SK-N-DZ (cell line): ENCODE results near the gene KRT75.

ENCODE experiments used
- DNase-seq: peaks from one replicate; pipeline ENCODE4 v3.0.0-alpha.2; 2015; ENCODE audit warnings: low spot score

Gene KRT75

GRCh38 chr12:52394836-52395405 lies 39.2 kb downstream of the KRT75 start:
- no peak for DNase-seq

GRCh38 chr12:52392465-52393007 lies 41.6 kb downstream of the KRT75 start:
- no peak for DNase-seq

DNA sequence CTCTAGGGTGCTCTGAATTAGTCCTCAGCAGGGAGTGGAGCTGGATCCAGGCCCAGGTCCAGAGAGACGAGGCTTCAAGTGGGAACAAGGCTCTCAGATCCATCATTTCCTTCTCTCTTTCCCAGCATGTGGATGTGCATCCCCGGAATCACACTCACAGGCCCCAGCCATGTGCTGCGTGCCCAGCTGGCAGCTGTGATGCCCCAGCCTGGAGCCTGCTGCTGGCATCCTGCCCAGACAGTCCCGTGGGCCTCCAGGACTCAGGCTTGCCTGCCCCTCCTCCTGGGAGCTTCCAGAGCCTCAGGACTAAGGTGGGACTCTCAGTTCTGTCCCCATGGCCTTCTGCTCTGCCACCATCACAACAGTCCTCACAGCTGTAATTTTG lies 42.6 kb downstream of the KRT75 start:
- DNase-seq, result no peak

DNA sequence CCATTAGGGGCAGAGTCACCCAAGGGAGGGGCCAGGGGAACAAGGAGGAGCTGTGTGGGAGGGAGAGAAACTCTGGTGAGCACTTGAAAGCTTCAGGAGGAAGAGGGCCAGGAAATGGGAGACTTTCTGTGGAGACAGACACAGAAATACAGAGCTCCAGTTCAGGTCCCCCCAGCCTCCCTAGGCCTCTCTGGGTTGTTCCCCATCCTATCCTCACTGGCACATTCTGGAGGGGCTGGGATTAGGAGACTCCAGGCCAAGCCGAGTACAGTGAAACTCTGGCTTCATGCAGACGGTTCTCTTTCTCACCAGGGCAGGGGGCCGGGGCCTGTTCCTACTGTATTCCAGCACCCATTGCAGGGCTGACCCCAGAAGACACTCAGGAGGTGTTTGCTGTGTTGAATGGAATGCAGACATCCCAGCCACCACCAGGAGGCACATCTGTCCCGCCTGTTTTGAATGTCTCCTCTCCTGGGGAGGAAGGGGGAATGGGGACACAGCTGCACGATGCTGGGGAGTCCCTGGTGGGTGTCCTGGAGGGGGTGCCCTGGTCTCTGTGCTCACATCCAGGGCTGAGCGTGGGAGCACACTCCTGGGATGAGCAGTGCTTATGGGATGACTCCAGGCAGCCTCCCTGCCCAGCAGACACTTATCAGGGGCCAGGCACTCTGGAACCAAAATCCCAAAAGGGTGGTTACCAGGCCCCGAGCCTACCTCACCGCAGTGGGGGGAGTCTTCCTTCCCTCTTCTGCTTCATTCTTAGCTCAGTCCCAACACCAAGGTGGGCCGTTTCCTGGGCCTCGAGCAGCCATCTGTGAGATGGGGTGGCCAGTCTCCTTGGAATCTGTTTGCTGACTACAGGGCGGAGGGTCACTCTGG lies 43.2 kb downstream of the KRT75 start:
- no peak for DNase-seq

DNA sequence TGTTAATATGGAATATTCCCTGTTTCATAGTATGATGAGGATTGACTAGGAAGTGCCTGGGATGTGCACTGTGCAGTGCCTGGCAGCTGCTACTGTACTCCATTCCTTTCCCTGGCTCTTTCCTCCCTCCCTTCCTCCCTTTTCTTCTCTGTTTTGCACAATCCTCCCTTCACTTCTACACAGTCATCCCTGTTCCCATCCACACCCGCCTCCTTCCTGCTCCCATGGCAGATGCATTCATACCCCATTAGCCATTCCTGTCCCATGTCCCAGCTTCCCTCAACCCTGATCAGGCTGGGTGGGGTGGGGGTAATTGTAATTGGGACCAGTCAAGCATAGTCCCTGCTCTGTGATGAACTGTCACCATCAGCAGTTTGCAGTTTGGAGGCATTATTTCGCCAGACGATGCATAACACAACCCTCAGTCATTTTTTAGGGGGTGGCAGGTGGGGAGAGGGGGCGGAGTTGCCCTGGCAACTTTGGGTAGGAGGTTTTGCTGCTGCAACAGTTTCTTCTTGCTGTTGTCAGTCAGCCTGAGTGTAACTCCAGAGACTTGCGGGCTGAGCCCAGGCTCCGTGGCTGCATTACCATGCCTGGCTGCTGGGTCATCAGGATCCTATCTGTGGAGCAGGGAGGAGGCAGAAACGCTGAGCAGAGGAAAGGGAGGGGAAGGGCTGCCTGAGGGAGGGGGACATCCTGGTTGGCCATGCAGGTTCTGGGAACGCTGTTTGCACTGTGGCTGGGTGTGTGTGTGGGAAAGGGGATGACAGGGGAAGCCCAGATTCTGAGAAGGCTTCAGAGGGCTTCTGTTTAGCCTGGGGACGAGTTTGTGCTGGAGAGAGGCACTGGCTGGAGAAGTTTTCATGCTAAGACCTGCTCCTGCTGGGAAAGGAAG lies 44.6 kb downstream of the KRT75 start:
- DNase-seq, result no peak

- no peak for DNase-seq
These were observed 46.3 kb downstream of the KRT75 start for GRCh38 chr12:52387859-52388258.

DNA sequence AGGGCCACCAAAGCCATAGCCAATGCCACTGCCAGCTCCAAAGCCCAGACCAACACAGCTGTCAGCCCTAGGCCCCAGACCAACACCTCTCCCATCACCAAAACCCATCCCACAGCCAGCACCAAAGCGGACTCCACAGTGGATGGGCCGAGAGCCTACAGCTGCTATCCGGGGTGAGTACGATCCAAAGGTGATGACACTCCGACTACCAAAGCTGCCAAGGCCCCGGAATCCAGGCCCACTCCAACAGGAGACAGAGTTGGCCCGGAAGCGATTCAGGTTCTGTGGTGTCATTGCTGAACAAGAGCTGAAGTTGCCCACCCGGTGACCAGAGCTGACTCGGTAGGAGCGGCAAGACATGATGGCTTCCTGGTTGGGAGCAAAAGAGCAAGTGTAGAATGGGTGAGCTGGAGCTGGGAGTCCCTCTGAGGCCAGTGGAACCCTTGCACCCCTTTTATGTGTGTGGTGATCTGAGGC lies 48.9 kb downstream of the KRT75 start, which contains the start of gene KRT84:
KRT84 (minus strand) TSS at position 427 of the 477 bp plus-strand sequence; CDS start at position 360, 67 bp downstream.
- DNase-seq, result no peak

DNA sequence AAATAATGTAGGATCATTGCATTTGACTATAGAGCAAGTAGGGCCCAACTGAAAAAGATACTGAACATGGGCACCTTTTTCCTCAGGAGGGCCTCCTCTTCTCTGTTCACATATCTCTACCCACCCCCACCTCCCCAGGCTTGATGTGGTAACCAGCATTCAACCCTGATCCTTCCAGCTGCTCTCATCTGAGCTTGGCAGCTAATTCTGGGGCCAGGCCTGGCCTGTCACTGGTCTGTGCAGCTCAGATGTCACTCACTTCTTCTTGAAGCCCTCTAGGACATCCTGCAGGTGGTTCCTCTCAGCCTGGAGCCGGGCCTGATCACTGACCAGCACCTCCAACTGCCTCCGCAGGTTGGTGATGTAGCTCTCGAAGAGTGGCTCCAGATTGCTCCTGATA lies 50.8 kb downstream of the KRT75 start:
- no peak for DNase-seq

GRCh38 chr12:52382854-52383253 lies 51.3 kb downstream of the KRT75 start:
- DNase-seq, result no peak

DNA sequence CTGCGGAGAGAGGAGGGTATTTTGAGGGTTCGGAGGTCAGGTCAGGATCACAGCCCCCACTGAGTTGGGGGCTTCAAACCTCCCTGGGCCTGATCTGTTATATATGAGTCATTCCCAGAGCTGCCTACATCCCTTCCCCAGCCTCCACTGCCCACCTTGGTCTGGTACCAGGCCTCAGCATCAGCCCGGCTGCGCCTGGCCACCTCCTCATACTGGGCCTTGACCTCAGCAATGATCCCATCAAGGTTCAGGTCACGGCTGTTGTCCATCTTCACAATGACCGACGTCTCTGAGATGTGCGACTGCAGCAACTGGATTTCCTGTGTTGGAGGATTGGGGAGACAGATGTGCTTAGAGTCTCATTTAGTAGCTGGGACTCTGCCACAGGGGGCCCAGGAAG lies 53.0 kb downstream of the KRT75 start:
- no peak for DNase-seq

DNA sequence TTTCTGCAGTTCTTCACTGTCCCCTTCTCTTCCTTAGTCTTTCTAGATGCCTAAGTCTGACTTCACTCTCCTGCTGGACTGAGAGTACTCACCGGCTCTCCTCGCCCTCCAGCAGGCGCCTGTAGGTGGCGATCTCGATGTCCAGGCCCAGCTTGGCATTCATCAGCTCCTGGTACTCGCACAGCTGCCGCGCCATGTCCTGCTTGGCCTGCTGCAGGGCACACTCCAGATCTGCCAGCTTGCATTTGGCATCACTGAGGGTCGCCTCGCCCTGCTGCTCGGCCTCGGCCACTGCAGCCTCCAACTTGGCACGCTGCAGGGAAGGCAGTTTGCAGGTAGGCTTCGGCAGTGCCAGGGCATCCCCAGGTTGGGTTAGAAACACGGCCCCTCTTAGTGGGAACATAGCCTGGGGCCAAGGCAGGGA lies 53.9 kb downstream of the KRT75 start:
- no peak for DNase-seq

- DNase-seq, result no peak
These were observed 54.6 kb downstream of the KRT75 start for GRCh38 chr12:52379536-52379935.

DNA sequence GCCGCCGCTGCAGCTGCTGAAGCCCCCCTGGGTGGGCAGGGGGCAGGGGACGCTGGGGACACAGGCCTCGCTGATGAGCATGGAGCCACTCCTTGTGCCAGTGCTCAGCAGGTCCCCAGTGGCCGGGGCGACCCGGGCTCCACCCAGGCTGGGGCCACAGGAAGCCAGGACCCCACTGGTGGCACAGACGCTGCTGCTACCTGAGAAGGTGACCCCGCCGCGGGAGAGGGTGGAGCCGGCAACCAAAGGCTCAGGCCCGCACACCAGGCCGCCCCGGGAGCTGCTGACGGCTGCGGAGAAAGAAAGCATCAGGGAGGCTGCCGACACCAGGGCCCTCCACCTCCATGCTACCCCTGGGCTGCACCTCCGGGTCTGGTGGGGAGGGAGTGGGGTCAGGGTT lies 56.1 kb downstream of the KRT75 start:
- no peak for DNase-seq

DNA sequence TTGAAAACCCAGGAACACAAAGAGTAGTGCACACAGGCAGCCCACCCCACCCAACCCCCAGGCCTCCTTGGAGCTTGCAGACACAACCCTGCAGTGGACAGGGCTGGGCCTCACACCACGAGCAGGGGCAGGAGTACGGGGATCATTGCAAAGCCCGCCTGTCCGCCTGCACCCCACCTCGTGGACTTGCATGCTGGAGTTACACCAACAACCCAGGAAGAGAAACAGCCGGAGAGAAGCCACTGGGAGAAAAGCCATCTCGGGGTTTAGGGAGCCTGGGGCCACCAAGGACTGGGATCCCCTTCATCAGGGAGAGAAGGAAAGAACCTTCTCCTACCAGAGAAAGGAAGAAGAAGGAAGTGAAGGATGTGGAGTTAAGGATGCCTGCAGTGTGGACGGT lies 56.9 kb downstream of the KRT75 start:
- DNase-seq, result no peak
